HG03159 (cell line): ENCODE measurements around the gene CALCOCO1.
"Not testable (repeated sequence)": the region's sequence is repeated elsewhere in the genome, so short reads cannot be mapped to it uniquely, and the experiment has no call there.

Source experiments
- ATAC-seq: cut with Tn5 transposase; IDR thresholded peaks from one replicate; pipeline ENCODE4 v1.9.1; 2021; ENCODE audit warnings: mild to moderate bottlenecking, moderate library complexity; ENCODE audit not compliant: unreplicated experiment

CALCOCO1 gene

DNA sequence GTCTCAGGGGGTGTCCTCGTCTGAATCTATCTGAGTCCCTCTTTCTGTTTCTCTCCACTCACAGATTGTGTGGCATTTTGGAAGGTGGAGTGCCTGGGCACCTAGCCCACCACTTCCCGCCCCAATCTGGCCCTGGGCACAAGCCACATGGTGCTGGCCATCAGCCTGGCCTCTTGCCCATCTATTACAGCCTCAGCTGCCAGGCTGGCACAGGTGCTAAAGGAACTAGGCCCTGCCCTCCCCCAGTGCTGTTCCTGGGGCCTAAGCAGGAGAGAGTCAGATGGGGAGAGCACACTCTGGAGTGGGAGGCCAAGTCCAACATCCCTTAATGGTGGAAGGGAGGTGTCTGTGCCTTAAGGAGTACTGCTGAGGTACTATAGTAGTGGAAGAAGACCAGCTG, 8.3 kb upstream of the CALCOCO1 start:
- no peak for ATAC-seq

DNA sequence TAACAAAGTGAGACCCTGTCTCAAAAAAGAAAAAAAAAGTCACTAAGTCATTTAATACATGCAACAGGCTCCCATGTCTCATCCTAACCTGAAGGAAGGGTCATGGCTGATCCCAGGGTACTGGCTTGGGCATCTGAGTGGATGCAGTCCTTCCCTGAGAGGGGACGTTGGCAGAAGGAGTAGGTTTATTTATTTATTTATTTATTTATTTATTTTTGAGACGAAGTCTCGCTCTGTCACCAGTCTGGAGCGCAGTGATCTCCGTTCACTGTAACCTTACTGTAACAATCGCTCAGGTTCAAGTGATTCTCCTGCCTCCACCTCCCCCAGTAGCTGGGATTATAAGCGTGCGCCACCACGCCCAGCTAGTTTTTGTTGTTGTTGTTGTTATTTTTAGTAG, 7.2 kb upstream of the CALCOCO1 start:
- ATAC-seq: no peak

DNA sequence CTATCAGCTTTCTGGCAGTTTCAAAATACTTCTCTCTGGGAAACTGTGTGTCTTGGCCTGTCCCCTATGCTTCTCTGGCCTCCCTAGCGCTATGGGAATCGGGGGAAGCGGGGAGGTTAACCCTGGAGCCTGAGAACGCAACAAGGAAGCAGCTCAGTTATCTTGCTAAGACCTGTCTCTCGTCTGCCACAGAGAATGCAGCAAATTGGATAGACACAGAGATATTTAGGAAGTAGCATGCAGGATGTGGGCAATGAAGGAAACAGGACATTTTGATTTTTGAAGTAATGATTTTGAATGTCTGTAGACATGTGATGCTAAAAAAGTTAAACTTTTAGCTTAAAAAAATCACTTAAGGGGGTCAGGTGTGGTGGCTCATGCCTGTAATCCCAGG, 6.6 kb upstream of the CALCOCO1 start:
- ATAC-seq: no peak

DNA sequence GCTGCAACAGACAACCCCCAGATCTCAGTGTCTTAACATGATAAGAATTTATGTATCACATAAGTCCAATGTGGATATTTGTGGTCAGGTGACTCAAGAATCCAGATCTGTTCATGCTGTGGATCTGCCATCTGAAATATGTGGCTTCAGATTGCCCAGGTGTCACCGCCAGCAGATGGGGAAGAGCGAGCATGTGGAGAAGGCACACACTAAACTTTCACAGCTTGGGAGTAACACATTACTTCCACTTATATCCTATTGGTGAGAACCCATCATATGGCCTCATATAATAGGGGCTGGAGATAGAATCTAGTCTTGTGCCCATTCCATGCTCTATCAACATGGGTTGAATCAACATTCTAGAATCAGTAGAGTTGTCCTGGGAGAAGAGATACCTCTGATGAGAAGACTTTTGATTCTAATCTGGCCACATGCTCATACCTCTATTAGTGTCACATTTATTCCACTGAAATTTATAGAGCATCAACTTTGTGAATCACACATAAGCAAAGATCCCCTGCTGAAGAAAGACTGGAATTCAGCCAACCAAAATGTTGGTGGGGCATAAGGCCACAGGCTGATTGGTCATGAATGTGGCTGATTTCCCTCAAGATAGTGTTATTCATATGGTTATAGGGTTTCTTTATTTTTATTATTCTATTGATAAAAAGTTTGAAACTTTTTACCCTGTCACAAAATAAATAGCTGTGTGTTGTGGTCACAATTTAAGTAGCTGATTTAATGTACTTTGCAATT, 6.0 kb upstream of the CALCOCO1 start:
- ATAC-seq: no peak

DNA sequence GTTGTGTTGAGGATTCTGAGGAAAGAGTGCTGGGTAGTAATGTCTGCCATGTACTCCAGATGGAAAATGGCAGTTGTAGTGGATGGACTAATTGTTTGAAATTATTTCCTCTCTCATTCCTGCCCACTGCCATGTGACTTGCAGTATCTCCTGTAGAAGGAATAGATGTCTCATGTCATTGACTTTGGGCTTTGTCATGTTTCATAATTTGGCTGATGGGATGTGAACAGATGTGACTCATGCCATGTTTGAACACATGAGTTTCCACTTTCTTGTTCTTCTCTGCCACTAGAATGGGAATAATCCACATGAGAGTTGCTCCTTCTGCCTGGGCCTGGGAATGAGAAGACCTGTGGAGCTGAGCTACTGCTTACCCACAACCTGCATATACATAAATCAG, 2.4 kb upstream of the CALCOCO1 start:
- ATAC-seq: no peak

DNA sequence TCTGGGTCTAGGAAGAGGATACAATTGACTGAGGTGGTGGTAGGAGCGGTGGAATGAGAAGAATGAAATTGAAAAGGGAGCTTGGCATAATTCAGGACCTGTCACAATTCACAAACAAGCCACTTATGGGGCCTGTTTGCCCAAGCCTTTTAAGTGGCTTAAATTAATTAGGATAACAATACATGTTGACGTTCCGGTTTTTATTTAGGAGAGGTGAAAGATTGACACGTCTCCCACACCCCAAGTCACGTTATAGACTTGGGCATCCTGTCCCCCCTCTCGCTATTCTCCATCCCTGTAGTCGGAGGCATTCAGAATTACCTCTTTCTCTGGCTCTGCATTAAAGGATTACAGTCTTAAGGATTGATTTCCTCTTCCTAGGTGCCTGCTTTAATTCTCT, 954 bp upstream of the CALCOCO1 start:
- ATAC-seq: no peak

DNA sequence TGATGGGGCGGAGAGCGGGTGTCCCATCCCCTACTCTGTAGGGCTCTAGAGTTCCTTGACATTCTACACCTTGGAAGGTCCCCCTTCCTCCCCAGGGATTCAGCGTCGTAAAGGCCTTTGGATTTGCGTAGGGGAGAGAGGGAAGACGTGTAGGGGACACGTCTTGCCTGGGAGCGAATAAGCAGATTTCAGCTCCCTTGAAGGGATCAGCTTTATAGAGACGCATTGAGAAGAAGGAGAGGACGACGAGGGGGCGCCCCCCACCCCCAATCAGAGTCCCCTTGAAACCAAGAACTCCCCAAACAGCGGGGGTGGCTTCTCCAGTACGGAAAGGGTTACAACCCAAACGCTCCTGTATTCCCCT, 324 bp downstream of the CALCOCO1 start:
- no peak for ATAC-seq

DNA sequence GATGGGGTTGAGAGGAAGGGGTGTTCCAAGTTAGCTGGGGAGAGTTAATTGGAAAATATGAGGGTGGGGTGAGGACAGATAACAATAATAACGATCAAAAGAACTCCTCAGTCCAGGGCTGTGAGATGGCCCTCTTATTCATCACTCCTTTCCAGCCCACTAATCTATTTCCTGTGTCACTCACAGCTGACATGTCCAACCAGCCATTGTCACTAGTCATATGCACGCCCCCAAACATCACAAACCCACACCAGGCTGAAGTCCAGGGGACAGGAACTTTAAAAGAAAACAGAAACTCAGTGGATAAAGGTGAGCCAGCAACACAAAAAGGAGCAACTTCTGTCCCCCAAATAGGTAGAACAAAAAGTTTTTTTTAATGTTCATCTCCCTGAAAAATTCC, 911 bp downstream of the CALCOCO1 start:
- ATAC-seq: no peak

DNA sequence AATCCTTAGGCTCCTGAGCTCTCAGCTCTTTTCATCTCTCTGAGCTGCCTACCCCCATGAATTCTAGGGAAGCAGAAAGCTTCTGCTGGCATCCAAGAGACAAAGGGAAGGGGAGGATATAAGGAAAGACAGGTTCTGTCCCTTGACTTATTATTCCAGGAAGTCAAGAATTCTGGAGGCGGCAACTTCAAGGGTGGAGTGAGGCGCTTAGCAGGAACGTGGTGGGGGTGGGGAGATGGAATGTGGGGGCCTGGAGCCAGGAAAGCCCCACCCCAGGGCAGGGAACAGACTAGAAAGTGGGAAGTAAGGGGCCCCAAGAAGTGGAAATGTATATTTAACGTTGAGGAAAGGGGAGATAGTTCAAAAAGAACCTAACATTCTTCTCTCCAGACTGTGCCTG, 1.4 kb downstream of the CALCOCO1 start:
- no peak for ATAC-seq

DNA sequence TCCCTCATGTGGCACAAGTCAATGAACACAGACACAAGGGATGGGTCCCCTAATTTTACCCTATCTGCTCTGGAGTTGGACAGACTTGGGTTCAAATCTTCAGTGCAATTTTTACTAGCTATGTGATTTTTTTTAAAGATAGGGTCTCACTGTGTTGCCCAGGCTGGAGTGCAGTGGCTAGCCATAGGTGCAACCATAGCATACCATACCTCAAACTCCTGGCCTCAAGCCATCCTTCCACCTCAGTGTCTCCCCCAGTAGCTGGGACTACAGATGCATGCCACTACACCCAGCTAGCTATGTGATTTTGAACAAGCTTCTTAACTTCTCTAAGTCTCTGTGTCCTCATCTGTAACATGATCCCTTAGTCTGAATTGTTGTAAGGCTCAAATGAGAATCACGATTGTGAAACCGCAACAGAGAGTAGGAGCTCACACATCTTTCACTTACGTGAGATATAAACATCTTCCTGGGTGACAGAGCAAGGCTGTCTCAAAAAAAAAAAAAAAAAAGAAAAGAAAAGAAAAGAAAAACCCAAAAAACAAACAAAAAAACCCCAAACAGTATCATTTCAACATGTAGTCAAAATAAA, 4.7 kb downstream of the CALCOCO1 start:
- ATAC-seq: no peak

DNA sequence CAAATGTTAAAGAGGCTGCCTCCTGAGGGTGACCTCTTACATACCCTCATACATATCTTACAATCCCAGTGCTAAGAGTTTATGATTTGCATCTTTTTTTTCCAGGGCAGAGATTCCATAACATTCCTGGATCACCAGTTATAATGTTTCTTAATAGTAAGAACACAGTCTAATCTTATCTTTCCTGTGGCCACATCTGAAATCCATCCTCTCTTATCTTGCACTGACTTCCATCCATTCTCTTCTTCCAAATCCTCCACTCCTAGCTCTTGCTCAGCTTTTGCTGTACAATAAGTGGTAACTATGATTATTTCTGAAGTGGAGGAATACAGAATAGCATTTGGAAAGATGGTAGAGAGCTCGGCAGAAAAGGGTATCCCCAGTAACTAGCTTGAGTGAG, 6.3 kb downstream of the CALCOCO1 start:
- no peak for ATAC-seq

DNA sequence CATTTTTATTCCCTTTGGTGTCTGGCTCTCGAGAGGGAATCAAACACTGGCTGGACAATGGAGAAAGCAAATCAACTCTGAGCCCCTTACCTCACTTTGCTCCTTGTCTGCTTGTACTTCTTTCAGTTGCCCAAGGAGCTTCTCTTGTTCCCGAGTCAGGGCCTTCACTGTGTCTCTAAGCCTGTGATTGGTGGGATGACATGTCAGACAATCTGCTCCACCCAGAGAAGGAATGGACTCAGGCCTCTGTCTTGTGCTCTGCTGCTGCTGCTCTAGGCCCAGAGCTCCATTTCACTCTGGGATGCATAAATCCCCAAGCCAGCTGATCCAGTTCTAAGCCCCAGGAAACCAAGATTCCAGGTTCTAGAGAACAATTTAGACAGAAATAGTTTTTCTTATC, 7.6 kb downstream of the CALCOCO1 start:
- ATAC-seq: no peak

DNA sequence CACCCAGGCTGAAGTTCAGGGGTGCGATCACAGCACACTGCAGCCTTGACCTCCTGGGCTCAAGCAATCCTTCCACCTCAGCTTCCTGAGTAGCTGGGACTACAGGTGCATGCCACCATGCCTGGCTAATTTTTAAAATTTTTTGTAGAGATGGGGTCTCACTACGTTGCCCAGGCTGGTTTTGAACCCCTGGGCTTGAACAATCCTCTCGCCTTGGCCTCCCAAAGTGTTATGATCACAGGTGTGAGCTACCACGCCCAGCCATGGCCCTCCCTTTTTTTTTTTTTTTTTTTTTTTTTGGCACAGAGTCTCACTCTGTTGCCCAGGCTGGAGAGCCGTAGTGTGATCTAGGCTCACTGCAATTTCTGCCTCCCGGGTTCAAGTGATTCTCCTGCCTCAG, 8.7 kb downstream of the CALCOCO1 start:
- ATAC-seq: not testable (repeated sequence)

DNA sequence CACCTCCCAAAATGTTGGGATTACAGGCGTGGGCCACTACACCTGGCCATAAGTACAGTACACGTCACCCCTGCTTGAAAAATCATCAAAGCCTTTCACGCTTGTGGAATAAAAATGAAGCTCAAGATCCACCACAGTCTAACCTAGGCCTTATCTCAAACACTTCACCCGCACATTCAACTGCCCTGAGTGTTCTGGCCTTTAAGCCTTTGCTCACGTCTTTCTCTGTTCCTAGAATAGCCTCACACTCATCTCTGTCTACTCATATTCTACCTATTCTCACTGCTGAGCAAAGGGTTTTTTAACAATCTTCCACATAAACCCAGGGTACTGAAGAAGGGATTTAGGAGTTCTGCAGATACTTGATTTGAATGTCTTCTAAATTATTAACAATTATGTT, 9.9 kb downstream of the CALCOCO1 start:
- ATAC-seq: no peak

DNA sequence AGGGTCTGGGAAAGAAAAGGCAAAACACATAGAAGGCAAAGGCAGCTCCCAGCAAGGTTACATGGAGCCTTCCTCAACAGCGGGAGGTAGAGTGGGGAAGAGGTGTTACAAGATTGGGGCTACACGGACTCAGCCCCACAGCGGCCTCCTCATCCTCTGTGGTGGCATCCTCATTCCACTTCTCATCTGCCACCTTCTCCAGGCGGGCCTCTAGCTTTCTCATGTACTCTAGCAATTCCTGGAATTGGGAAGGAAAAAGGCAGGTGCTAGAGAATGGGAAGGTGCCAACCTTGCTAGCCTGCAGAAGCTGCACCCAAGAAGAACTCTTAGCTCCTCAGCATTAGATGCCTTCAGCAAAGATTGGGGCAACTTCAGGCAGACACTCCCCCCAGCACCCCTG, 13.2 kb downstream of the CALCOCO1 start:
- ATAC-seq: no peak

DNA sequence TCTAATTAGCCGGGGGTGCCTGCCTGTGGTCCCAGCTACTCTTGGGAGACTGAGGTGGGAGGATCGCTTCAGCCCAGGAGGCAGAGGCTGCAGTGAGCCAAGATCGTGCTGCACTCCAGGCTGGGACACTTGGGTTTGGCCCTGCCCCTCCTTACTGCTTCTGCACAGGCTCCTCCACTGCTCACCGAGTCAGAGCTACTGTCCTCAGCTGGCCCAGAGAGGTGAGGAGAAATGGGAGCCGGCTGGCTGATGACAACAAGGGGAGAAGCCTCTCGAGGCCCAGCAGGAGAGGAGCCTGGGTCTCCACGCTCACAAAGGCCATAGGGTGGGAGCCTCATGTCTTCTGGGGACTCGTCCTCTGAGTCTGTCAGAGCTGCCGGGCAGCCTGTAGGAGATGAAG, 13.7 kb downstream of the CALCOCO1 start:
- ATAC-seq: no peak

DNA sequence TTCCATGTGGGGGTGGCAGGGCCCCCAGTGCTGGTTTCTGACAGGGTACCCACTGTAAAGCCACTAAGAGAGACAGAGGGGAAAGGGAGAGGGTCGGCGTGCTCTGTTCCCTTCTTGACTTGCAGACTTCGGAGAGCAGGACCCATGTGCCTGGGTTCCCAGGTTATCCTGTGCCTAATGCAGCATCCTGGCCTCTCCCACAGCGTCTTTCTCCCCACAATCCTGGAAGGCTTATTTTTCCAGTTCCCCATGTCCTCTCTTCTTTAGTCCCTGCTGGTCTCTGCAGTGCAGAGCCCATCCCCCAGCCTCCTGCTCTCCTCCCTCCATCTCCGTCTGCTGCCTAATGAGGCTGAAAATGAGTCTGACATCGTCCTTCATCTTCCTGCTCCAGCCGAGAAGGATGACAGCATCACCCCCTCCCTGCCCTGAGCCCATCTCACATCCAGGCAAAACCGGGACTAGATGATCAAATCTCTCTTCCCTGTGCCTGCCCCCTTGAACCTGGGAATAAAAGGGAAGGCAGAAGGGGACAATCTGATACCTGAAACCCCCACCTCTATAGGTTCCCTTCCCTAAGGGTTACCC, 15.1 kb downstream of the CALCOCO1 start:
- ATAC-seq: no peak

DNA sequence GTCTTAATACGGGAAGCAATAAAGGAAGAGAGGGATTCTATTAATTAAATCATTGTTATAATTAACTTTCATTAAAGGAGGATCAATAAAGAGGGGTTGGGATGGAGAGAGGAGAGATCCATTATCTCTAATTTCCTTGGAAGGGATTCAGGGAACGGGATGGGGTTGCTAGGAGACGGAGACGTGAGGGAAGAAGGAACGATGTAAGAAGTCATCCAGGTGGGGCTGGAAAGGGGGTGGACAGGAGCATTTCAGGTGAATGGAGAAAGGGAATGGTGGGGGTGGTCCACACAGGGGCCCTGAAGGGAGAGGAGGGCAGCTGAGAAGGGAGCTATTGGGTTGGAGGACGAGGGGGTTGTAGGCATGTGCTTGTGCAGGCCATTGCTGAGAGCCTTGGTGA, 17.2 kb downstream of the CALCOCO1 start:
- ATAC-seq: no peak

DNA sequence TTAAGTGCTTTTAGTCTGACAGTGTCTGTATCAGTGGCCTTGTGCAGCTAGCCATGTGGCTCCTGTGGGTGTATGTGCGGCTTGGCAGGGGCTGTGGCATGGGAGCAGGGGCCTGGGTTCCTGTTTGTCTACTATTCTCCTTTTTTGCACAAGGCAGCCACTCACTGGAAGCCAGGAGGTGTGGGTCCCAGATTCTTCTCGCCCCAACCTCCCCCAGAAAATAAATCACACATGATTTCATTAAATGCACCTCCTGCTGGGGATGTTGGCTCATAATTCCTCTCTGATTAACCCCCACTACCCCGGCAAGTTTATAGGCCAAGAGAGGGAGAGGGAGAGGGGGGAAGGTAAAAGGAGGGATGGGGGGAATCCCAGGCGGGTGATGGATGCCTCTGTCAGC, 17.6 kb downstream of the CALCOCO1 start:
- no peak for ATAC-seq

DNA sequence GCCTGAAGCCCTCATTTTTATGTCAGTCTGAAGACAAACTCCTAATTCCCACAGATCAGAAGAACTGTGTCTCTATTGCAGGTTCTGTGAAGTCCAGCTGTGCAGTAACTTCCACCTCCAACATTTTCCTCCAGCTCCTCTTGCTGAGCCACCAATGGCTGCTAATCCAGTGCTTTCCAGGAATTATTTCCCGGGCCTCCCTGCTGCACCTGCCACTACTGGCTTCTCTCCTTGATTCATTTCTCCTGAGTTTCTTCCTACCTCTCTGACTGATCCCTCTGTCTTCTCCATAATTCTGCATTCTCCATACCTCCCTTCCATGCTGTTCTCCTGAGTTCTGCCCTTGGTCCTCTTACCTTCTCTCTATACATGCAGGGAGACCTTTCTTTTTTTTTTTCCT, 21.2 kb downstream of the CALCOCO1 start:
- no peak for ATAC-seq

DNA sequence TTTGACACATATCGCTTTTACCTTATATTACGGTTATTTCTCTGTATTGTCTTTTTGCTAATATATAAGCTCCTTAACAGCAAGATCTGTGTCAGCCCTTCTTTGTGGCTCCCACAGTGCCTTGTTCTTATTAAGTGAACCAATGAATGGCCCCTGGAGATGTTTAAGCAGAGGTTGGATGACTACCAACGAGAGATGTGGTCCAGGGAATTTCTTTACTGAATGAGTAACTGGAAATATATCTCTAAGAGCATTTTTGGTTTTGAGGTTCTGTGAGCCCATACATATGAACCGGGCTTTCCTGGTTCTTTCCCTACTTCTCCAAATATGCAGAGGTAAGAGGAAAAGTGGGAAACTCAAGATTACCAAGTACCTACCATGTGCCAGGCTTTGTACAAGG, 23.5 kb downstream of the CALCOCO1 start:
- no peak for ATAC-seq

DNA sequence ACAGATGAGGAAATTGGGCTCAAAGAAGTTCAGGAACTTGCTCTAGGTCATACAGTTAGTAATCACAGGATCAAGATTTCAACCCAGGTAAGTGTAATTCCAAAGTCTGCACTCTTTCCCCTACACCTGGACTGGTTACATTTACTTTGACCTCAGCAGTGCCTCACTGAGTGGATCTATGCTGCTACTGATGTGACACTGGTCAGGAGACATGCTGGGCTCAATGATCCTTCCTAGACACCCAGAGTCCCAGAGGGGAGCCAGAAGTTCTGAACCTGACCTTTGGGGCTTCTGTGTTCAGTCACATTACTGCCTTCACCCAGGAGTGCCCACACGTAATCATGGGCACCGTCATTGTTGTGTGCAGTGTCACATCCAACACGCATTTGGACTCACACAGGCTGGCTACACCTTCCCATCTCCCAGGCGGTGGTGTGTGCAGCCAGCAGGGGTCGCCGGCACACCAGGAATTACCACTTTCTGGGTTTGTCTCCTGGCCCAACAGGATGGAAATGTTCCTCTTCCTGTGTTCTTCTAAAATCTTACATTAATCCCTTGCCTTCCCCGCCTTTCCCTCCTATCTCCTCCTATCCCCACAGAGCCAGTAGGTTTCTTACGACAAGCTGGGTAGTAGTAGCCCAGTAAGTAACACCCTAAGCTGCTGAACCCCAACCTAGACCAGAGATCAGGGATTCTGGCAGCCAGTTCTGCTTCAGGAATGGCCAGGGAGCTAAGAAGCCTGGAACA, 25.6 kb downstream of the CALCOCO1 start:
- no peak for ATAC-seq
